HPDE6-E6E7 (cell line): ENCODE results near the gene PRX.
"Not testable (repeated sequence)": the region's sequence is repeated elsewhere in the genome, so short reads cannot be mapped to it uniquely, and the experiment has no call there.

Experiments used
- DNase-seq: peaks from one replicate; pipeline ENCODE4 v3.0.0; 2011; ENCODE audit warnings: missing footprints; ENCODE audit errors: extremely low spot score

PRX gene, protein sequence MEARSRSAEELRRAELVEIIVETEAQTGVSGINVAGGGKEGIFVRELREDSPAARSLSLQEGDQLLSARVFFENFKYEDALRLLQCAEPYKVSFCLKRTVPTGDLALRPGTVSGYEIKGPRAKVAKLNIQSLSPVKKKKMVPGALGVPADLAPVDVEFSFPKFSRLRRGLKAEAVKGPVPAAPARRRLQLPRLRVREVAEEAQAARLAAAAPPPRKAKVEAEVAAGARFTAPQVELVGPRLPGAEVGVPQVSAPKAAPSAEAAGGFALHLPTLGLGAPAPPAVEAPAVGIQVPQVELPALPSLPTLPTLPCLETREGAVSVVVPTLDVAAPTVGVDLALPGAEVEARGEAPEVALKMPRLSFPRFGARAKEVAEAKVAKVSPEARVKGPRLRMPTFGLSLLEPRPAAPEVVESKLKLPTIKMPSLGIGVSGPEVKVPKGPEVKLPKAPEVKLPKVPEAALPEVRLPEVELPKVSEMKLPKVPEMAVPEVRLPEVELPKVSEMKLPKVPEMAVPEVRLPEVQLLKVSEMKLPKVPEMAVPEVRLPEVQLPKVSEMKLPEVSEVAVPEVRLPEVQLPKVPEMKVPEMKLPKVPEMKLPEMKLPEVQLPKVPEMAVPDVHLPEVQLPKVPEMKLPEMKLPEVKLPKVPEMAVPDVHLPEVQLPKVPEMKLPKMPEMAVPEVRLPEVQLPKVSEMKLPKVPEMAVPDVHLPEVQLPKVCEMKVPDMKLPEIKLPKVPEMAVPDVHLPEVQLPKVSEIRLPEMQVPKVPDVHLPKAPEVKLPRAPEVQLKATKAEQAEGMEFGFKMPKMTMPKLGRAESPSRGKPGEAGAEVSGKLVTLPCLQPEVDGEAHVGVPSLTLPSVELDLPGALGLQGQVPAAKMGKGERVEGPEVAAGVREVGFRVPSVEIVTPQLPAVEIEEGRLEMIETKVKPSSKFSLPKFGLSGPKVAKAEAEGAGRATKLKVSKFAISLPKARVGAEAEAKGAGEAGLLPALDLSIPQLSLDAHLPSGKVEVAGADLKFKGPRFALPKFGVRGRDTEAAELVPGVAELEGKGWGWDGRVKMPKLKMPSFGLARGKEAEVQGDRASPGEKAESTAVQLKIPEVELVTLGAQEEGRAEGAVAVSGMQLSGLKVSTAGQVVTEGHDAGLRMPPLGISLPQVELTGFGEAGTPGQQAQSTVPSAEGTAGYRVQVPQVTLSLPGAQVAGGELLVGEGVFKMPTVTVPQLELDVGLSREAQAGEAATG (N-terminal part only)

DNA sequence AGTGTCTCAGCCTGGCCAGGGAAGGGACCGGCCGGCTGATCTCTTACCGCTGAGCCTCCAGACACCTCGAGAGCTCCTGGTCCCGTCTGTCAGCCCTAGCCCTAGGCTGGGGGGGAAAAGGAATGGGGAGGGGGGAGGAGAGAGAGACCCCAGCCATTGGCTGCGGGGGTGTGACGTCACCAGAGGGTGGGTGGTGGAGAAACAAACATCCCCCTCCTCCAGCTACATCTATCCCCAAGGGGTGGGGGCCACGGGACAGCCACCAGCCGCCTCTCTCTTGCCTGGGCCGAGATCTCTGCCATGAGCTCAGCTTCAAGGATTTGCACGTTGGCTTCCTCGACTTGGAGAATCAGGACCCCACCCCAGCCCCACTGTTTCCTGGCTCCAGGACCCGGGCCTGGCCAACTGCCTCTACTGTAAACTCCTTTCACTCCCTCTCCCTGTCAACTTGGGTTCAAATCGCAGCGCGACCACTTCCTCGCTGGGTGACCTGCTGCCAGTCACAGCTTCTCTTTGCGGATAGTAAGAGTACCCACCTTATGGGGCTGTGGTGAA lies at the start of gene PRX:
Gene PRX, minus strand, starts transcription at position 88 of the 555 bp plus-strand sequence. CDS start 5,446 bp downstream, outside the sequence.
- DNase-seq: no peak

DNA sequence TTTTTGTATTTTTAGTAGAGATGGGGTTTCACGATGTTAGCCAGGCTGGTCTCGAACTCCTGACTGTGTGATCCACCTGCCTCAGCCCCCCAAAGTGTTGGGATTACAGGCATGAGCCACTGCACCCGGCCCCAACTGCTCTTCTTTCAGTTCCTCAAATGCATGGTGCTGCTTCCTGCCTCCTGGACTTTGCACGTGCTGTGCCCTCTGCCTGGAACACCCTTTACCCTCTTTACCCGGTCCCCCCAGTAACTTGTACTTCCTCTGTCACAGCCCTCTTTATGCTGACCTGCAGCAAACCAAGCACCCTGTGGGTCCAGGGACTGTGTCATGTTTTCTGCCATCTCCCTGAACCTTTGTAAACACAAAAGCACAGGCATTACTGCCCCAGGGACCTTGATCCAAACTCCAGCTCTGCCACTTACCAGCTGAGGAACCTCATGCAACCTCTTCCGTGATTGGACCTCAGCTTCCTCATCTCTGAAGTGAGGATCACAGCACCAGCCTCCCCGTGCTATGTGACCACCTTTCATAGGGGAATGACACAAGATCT lies 48.6 kb upstream of the PRX start:
- DNase-seq: no peak

DNA sequence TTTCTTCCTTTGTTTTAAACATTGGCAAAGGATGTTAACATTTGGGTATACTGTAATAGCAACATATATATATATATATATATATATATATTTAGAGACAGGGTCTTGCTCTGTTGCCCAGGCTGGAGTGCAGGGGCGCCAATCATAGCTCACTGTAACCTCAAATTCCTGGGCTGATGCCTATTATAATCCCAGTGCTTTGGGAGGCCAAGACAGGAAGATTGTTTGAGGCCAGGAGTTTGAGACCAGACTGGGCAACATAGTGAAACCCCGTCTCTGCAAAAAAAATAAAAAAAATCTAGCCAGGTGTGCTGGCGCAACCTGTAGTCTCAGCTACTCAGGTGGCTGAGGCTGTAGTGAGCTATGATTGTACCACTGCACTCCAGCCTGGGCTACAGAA lies 47.0 kb upstream of the PRX start:
- DNase-seq: no peak

DNA sequence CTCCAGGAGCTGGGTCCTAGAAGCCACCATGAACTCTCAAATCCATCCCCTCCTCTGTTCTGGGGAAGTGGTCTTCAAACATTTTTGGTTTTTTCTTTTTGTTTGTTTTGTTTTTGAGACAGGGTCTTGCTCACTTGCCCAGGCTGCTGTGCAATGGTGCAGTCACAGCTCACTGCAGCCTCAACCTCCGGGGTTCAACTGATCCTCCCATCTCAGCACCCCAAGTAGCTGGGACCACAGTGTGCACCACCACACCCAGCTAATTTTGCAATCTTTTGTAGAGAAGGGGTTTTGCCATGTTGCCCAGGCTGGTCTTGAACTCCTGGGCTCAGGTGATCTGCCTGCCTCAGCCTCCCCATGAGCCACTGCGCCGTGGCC lies 45.4 kb upstream of the PRX start:
- no peak for DNase-seq

DNA sequence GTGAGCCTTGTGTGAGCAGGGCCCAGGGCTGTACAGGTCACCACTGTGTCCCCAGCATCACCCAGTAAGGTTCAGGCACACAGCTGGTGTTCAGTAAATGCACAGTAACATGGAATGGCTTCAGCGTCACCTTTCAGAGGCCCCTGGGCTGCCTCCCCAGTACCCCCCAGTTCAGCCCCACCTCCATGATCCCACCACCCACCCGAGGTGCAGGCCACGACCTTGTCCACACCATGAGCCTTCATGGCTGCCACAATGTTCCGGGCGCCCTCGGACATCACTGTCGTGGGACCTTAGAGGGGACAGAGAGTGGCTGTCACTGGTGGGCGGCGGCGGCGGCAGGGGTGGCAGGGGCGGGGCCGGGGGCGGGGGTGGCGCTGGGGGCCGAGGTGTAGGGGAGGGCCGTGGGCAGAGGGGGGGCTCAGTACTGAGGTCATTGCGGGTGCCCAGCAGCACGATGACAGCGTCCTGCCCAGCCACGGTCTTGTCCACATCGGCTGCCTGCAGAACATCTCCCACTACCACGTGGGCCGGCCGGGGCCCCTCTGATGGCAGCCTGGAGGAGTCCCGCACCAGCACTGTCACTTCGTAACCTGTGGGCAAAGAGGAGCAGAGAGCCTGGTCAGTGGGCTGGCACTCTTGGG lies 44.9 kb upstream of the PRX start:
- DNase-seq: no peak

DNA sequence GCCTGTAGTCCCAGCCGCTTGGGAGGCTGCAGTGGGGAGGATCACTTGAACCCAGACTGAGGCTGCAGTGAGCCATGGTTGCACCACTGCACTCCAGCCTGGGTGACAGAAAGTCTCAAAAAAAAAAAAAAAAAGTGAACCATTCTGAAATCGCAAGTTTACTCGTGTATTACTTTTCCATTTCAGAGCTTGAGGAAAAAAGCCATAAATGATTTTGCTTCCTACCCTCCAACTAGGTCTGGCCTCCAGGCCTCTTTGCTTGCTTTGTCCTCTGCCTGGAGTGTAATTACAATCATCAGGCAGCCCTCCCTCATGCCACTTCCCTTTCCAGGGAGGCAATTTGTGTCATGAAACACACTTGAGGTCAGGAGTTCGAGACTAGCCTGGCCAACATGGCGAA lies 43.9 kb upstream of the PRX start:
- no peak for DNase-seq

DNA sequence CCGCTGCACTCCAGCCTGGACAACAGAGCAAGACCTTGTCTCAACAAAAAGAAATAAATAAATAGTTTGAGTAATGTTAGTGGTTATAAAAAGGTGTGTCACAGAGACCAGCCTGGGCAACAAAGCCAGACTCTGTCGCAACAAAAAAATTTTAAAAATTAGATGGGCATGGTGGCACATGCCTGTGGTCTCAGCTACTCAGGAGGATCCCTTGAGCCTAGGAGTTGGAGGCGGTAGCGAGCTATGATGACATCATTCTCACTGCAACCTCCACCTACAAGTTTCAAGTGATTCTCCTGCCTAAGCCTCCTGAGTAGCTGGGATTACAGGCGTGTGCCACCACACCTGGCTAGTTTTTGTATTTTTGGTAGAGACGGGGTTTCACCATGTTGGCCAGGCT lies 40.8 kb upstream of the PRX start:
- not testable (repeated sequence) for DNase-seq

DNA sequence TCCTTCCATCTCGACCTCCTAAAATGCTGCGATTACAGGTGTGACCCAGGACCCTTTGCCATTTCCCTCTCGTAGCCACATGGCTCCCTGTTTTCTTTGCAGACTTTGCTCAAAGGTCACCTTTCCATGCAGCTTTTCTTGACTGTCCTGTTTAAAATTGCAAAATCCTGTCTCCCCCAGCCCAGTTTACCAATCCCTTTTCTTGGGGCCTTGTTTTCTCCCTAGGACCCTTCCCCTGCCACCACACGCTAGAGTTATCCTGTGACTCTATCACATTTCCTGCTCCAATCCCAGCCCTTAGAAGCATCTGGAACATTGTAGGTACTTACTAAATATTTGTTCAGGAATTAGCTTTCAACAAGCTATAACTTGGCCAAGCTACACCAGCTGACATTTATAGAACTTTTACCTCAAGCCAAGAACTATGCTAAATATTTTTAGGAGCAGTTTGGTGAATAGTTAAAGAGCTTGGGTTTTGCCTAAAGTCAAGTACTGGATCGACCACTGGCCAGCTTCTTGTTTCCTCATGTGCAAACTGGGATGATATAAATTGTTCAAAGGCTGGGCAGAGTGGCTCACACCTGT lies 40.1 kb upstream of the PRX start:
- no peak for DNase-seq

DNA sequence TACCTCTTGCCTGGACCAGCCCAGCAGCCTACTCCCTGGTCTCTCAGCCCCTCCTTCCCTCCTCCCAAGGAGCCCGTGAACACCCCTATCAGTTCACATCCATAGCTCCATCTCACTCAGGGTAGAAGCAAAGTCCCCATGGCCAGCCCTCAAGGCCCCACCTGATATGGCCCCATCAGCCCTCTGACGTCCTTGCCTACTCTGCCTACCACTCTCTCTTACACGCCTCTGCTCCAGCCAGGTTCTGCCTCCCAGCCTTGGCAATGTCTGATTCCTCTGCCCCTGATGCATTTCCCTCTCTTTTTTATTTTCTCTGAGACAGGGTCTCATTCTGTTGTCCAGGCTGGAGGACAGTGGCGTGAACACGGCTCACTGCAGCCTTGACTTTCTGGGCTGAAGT lies 38.8 kb upstream of the PRX start:
- no peak for DNase-seq

DNA sequence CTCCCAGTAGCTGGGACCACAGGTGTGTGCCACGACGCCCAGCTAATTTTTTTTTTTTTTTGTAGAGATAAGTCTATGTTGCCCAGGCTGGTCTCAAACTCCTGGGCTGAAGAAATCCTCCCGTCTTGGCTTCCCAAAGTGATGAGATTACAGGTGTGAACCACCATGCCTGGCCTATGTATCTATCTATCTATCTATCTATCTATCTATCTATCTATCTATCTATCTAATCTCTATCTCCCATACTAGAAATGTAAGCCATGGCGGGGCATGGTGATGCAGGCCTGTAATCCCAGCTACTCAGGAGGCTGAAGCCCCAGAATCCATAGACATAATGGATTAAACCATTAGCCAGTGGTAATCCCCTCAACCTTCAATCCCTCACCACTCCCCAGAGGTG lies 37.5 kb upstream of the PRX start:
- DNase-seq: no peak

DNA sequence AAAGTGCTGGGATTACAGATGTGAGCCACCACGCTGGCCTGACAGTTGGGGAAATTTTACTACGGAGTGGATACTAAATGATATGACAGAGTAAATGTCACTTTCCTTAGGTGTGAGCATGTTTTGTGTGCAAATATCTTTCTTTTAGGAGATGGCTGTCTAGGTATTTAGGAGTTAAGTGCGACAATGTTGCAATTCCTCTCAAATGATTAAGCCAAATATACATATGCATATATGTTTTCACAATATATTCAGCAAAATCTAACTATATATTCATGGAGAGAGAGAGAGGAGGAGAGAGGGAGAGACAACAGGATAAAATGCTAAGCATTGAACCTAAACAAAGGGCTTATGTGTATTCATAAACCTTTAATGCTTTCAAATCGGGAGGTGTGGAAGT lies 36.3 kb upstream of the PRX start:
- DNase-seq: no peak

DNA sequence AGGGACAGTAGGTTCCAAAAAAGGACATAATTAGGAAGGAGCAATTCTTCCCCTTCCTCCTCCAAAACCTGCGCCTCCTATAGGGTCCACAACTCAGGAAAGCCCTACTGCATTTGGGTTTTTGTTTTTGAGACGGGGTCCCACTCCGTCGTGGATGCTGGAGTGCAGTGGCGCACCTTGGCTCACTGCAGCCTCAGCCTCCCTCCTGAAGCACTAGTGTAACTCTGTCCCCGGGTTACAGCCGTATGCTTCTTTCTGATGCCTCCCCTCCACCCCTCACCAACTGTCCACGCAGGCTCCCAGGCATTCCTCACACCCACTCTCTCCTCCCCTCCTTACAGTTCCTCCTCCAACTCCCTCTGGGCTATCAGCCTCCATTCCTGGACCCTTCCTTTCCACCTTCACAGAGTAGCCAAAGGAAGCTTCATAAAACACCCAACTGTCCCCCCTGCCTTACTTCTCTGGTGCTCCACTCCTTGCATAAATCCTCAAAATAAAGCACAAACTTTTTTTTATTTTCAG lies 33.1 kb upstream of the PRX start:
- DNase-seq: no peak

DNA sequence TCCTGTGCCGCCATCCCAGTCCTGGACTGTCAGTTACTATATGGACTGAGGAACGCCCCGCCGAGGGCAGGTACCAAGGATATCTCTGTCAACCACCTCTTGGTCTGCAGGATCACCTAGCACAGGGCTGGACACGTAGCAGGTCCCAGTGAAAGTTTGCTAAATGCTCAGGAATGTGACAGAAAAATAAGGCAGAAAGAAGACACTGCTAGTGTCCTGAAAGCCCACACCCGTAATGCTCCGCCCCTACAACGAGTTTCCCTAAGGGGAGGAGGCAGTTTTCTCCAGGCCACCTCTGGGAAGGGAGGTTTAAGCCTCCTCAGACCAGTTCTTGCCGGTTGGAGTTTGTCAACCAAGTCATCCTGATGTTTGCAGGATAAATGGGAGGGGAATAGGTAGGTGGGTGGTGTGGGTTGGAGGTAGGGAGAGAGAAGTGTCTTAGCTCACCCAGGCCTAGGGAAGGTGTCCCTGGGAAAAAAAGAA lies 32.6 kb upstream of the PRX start:
- DNase-seq: peak; percentile 58

DNA sequence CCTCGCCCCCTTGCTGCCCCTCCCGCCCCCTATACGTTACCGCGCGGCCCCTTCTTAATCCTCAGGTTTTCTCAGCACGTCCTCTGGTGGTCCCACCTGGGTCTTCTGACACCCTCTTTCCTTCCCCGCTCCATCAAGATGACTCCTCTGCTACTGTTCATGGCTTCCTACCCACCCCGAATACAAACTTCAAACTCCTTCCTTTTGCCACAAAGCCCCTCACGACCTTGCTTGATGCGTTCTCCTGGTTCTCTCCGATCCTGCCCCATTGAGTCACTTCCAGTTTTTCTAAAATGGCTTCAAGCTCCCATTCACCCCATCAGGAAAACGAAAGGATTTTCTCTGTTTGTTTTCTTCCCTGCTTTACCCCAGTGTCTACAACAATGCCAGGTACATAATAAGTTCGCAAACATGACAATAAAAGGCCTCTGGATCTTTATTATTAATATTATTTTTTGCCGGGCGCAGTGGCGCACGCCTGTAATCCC lies 31.7 kb upstream of the PRX start:
- DNase-seq: no peak

DNA sequence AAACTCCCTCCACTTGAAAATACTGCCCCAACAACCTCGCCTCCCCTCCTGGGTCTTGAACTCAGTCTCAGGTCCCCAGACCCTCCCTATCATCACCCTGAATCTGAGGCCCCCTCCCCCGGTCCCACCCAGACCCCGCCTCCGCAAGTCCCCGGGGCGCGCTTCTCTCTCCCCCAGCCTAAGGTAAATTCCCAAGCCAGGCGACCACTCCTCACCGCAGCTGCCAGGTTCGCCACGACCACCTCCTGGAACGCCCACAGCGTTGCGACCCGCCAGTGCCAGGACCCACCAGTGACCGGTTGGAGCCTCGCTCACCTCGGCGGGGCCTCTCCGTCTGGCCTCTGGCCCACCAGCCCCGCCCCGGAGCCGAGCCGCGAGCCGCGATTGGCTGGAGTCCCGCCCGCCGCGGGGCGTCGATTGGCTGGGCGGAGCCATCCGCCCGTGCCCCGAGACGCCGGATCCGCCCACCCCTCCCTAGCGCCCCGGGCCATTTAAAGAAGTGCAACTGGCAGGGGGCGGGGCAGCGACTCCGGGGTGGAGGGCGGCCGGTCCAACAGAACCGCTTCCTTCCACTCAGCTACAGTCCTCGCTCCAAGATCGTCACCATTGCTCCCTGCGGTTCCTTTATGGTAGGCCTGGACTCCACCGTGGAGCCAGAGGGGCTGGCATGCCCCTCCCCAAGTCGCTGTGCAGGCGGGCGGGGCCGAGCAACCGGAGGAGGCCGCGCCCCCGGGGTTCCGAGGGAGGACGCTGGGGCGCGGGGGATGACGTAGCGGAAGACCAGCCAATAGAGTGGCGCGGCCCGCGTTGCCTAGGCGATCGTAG lies 31.0 kb upstream of the PRX start, which contains the start of gene SERTAD3:
Gene SERTAD3, minus strand, starts transcription at position 336 of the 825 bp plus-strand sequence. CDS start 2,255 bp downstream, outside the sequence.
- peak; percentile 89 for DNase-seq

DNA sequence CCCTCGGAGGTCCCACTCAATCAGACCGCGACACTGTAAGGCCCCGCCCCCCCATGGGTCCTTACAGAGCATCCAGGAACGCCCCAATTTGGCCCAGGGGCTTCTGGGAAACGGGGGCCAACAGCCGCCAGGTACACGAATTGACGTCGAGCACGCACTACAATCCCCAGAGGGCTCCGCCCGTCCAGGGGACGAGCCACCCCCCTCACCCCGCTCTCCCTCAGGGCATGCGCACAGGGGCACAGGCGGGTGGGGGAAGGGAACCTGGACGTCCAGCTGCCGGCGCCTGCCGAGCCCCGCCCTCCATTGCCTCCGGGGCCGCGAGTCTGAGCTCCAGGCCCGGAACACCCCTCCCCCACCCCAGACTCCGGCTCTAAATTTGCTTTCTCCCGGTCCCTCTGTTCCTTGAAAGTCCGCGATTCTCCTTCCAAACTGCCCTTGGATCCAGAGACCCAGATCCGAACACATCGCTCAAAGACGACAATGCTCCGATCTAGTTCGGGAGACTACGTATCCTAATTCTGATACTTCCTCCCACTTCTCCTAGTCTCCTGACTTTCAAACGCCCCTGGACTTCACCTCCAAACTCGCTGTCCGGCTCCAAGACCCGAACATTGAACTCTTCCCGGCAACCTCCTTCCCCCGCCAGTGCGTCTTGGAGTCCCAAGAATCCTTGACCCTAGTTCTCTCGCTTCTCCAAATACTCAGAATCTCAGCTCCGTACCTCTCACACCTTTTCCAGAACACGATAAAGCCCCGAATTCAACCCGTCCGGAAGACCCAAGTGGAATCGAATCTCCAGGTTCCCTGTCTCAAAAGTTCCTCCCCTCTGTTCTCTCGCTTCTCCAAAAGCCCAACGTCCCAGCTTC lies 30.2 kb upstream of the PRX start:
- peak; percentile 97 for DNase-seq

DNA sequence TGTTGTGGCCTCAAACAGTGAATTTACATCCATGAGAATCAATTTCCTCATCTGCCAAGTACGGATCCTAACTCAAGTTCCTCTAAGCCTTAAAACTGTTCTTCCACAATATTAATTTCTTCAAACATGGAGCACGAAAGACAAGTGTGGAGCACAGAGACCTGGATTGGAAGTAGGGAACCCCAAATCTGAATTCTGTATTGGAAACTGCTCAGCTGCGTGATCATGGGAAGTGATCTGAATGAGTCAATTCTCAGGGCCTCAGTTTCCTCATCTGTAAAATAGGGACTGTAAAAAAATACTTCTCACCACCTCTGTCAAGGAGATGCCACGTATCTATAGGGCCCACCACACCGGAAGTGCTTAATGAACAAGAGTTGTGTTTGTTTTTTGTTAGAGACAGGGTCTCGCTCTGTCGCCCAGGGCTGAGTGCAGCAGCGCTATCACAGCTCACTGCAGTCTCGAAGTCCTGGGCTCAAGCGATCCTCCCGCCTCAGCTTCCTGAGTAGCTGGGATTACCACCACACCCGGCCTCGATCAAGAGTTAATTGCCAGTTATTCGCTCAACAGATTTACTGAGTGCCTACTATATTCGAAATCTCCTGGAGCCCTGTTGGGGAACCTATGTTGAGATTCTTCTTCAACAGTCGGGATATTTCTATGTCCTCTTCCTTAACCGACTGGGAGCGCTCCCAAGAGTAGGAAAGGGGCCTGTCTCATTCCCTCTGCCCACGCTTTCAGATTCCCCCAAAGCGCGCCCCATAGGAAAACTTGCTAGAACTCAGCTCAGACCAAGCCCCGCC lies 29.4 kb upstream of the PRX start:
- no peak for DNase-seq
